HG03064 (cell line): ENCODE results near the gene DAGLB.
"Not testable (repeated sequence)": the region's sequence is repeated elsewhere in the genome, so short reads cannot be mapped to it uniquely, and the experiment has no call there.

Source experiments
- ATAC-seq: cut with Tn5 transposase; IDR thresholded peaks from one replicate; pipeline ENCODE4 v1.9.1; 2021; ENCODE audit warnings: low read depth; ENCODE audit not compliant: unreplicated experiment

Gene DAGLB

DNA sequence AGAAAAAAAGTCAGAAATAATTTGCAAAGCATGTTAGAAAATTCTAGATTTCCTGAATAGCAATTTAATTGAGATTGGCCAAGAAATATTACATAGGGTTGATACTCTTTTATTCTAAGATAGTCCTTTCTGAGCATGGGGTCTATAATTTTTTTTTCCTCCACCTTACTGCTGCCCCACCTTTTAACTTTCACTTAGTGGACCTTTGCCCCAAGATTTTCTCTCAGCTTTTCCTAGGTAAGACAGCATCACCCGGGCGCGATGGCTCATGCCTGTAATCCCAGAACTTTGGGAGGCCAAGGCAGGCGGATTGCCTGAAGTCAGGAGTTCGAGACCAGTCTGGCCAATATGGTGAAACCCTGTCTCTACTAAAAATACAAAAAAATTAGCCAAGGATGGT is 69.2 kb downstream of the DAGLB start:
- ATAC-seq = not testable (repeated sequence)

DNA sequence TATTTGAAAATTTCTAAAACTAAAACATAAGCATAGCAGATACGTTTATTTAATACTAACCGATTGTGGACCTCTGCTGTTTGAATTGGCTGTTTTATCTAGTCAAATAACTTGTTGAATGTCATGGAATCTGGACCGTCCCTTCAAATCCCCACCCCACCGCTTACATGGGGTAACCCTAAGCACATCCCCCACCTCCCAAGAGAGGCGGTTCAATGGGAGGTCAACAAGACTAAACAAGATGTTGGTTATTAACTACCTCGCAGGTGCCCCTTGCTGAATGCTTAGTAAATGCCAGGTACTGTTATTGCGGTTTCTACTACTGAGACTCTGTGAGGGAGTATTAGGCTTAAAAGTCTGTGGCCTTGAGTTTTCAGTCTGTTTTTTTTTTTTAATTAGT is 70.9 kb downstream of the DAGLB start:
- ATAC-seq = no peak

DNA sequence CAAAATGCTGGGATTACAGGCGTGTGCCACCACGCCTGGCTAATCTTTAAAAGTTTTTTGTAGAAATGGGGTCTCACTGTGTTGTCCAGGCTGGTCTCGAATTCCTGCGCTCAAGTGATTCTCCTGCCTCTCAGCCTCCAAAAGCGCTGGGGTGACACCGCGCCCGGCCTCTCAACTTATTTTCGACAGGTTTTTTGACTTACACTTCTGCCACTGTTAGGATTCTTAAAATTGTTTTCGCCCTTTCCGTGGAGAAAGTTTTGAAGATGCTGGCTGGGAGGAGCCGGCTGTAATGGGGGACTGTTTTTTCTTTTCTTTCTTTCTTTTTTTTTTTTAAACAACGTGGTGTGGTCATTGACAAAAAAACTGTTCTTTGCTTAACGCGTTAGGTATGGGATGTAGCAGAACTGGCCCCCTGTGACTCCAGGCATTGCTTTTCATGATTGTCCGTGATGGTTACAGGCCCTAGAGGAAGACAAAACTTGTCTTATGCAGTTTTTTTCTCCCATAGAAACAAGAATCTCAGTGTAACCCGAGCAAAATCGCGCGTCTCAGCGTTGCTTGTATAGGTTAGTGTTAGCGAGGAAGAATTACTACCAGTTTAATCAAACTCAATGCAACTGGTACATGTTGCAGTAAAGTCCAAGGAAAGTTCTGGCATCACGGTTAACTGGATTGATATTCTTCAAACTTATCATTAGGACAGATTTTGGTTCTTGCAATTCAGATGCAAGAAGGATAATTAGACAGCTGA is 72.2 kb downstream of the DAGLB start:
- ATAC-seq = no peak

DNA sequence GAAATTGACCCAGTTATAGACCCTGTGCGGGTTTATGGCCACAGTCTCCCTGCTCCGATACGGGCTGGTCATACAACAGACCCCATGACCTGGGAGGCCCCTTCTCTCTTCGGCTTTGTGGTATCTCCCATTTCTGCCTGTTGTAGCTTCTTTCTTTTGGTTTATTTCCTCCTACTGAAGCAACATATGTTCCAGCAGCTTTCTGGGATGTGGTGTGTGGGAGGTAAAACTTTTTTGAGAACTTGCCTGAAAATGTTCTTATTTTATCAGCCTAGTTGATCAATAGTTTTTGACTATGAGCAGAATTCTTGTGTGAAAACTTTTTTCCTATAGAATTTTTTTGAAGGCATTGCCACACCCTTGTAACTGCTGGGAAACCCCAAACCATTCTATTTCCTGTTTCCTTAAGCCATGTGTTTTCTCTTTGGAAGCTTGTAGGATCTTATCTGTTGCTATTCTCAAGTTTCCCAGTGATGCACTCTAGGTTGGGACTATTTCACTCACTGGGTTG is 80.0 kb downstream of the DAGLB start:
- ATAC-seq = no peak

DNA sequence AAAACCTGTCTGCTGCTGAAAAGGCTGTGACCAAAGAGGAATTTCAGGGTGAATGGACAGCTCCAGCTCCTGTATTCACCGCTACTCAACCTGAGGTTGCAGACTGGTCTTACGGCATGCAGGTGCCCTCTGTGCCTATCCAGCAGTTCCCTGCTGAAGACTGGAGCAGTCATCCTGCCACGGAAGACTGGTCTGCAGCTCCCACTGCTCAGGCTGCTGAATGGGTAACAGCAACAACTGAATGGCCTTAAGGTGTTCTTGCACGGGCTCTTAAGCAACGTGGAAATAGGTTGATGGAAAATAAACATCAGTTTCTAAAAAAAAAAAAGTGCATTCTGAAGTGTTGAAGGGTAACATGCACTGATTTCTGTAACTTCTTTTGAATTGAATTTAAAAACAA is 82.3 kb downstream of the DAGLB start:
- no peak for ATAC-seq

DNA sequence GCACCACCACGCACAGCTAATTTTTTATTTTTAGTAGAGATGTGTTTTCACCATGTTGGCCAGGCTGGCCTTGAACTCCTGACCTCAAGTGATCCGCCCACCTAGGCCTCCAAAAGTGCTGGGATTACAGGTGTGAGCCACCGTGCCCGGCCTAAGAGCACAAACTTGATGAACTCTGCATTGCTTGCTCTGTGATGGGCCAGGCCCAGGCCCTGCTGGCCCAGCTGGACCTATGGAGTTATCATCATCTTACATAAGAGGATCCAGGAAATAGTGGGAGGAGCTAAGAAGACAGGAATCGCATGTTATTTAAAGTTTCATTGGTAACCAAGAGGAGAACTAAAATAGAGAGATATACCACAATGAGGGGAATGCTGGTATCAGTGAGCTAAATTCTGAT is 86.9 kb downstream of the DAGLB start:
- ATAC-seq = no peak

DNA sequence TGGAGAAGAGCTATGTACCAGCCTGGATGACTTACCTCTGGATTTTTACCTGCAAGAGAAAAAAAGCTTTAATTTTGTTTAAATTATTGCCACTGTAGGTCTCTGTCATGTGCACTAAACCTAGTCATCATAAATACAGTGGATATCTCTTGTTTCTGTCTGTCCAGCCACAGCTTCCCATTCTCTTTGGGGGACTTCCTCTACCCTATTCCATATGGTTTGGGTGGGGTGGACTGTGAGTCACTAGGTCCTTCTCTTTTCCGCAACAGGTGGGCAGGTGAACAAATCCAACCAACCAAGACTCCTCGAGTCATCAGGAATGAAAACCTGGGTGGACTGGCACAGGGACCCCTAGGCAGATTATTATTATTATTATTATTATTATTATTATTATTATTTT is 88.0 kb downstream of the DAGLB start:
- no peak for ATAC-seq
